GM10847 (cell line): ENCODE results near the gene CDH4.

Experiments
- POLR2A ChIP-seq: IDR thresholded peaks from 2 replicates; pipeline ENCODE4 v1.6.1; 2011; ENCODE audit not compliant: insufficient read length; ENCODE audit errors: extremely low read depth

The CDH4 gene

DNA sequence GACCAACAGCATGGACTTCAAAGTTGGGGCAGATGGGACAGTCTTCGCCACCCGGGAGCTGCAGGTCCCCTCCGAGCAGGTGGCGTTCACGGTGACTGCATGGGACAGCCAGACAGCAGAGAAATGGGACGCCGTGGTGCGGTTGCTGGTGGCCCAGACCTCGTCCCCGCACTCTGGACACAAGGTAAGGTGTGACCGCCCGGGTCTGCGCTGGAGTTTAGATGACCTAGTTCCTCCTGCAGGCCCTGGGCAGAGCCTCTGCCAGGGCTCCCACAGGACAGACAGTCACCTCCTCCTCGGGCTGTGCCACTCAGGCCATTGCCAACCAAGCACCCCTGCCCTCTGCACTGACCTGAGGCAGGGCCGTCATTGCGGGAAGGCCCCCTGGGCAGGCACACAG is 491.5 kb downstream of the CDH4 start:
- no peak for TF ChIP-seq POLR2A

DNA sequence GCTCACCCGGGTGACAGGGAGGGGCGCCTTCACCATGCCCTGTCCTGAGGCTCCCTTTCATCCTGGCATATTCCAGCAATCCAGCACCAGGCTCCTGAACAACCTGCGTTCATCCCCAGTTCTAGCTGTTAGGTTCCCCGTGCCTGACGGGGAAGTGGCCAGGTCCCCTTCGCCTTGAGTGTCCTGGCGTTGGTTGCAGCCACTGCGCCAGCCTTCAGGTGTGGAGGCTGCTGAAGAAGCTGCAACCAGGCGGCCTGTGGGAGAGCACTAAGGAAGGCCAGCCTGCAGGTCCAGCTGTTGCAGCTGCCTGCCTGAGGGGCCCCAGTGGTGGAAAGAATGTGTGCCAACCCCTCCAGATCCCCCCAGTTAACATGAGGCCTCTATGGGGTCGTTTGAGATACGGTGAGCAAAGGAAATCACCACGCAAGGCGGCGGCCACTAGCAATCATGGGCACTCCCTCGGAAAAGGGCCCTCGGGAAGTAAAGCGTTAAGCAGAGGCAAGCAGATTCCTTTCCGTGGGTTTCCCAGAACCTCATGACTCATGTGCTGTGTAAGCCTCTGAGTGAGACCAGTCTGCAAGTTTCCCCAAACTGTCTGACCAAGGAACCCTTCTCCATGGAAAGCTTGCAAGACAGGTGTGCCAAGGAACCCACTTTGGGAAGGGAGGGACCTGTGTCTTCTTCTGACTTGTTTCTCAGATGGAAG is 492.8 kb downstream of the CDH4 start:
- no peak for TF ChIP-seq POLR2A

DNA sequence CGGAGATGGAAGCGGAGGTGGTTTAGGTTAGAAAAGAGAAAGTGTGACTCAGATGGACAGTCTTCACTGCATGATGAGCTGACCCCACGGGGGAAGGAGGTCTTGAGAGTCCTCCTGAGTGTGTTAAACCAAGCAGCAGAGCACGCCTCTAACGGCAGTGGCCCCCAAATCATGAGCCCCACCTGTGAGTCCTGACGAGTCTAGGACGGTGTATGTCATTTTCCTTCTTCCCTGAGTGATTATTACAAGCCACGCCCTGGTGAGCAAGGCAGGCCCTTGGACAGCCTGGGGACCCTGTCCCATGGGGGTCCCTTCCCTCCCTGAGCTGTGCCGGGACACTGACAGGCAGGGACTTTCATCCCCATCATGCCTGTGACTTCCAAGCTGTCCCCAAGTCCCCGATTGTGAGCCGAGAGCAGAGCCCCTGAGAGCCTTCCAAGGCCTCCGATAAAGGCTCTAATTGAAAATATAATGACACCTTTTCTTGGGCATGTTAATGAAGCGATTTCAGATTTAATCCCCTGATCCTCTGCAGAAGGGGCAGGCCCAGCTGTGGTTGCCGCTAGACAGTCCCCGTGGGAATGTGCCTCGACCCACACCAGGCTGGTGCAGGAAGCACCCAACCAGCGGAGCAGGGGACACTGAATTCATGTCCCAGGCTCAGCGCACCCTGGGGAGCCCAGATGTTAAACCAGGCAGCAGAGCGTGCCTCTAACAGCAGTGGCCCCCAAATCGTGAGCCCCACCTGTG is 493.5 kb downstream of the CDH4 start:
- TF ChIP-seq POLR2A = no peak

DNA sequence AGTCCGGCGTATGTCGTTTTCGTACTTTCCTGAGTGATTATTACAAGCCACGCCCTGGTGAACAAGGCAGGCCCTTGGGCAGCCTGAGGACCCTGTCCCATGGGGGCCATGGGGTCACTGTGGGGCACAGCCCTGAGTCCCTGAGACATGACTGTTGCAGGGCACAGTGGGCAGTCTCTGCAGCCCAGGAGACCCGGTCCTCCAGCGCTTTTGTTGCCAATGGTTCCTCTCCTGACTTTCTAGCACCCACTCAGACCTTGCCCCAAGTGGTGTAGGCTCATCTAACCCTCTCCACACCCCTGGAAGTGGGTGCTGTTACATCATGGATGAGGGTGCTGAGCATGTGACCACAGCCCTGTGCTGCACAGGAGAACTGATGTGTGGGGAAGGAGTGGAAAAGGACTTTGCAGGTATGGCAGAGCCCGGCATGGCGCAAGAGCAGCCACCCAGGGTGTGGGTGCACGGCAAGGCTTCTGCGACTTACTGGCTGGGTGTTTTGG is 494.1 kb downstream of the CDH4 start:
- TF ChIP-seq POLR2A = no peak

- no peak for TF ChIP-seq POLR2A
Measured at GRCh38 chr20:61746781-61747180, 494.7 kb downstream of the CDH4 start.

DNA sequence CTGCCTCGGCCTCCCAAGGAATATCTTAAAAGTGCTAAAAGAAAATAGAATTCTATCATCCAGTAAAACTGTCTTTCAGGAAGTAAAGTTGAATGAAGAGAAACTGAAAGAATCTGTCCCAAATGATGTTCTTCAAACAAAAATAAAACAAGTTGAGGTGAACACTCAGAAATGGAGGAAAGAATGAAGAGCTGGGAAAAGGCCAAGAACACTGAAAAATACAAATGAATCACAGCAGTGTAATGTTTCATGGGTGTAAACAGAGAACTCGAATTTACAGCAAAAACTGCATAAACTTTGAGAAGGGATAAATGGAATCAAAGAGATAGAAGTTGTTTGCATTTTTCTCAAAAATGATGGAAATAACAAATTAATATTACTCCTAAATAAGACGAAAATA is 496.3 kb downstream of the CDH4 start:
- no peak for TF ChIP-seq POLR2A

- no peak for TF ChIP-seq POLR2A
Measured at GRCh38 chr20:61749406-61750075, 497.5 kb downstream of the CDH4 start.

GRCh38 chr20:61750093-61750492 is 498.0 kb downstream of the CDH4 start:
- TF ChIP-seq POLR2A = no peak

DNA sequence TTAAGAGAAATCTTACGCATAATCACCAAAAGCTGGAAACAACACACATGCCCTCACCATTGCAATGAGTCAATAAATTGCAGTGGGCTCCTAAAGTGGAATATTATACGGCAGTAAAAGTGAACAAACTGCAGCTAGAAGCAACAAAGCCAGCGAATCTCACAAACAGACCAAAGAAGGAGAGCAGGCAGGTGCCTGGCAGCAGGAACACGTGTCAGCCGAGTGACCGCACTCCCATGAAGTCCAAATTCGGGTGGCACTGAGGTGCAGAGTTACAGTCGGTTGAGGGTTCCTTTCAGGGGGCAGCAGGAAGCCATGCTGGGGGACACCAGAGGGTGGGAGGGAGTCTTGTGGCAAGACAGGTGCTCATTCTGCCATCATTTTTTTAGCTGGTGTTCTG is 500.5 kb downstream of the CDH4 start:
- no peak for TF ChIP-seq POLR2A

GRCh38 chr20:61753316-61753942 is 501.4 kb downstream of the CDH4 start:
- no peak for TF ChIP-seq POLR2A

GRCh38 chr20:61753987-61754956 is 502.2 kb downstream of the CDH4 start:
- no peak for TF ChIP-seq POLR2A

GRCh38 chr20:61754976-61755778 is 503.1 kb downstream of the CDH4 start:
- TF ChIP-seq POLR2A = no peak

DNA sequence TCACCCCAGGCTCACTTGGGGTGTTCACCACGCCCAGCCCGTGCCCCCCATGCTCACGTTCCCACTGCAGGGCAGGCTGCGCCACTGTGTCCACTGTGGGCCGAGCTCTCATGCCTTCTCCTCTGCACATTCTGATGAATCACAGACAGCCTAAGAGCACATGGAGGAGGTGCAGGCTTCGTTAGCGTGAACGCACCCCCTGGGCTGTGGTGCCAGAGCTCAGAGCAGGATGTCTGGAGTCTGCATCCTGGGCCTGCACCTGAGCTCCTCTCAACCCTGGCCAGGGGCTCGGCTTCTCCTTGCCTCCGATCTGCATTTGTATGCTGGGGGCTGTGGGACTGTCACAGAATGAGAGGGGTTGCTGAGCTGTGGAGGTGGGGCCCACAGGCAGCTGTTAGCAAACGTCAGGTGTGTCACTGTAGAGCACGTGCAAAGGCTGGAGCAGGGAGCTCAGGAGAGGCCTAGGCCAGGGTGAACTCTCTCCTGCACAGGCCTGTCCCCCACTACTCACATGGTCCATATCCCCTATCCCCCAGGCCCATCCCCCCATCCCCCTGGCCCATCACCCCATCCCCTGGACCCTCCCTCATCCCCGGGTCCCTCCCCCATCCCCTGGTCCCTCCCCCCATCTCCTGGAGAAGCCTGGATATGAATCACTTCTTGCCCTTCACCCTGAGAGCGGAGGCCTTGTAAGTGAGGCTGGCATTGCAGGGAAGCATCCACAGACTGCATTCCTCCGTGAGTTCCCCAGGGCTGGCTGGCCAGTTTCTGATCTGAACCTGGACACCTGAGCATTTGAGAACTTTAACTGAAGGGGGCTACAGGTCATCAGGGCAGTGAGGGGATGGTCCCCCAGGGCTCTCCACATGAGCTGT is 504.1 kb downstream of the CDH4 start:
- TF ChIP-seq POLR2A = no peak
